Measurements from ENCODE around the gene SSBP2.

SSBP2 gene

GRCh38 chr5:81782811-81783210, 31.9 kb upstream of the SSBP2 start:
- Histone ChIP-seq H3K27ac (ENCODE audit: low read length) (no peak overlapping the region), H3K36me3 (ENCODE audit: insufficient read depth, low read depth, low read length) (no peaks in the 10 kb centered on the region), H3K9me3 (ENCODE audit: insufficient read depth, low read depth, low read length) (no peaks in the 10 kb centered on the region), H3K27me3 (ENCODE audit: insufficient read depth, low read length) (no peaks in the 10 kb centered on the region), H3K4me3 (ENCODE audit: low read length) (no peak overlapping the region), H3K9ac (ENCODE audit: low read depth, low read length) (no peak overlapping the region), H3K4me1 (ENCODE audit: insufficient read depth, low read length) (peaks cover 4% of the 10 kb centered on the region)

- Histone ChIP-seq H3K27ac (ENCODE audit: low read length) (no peak overlapping the region), H3K9me3 (ENCODE audit: insufficient read depth, low read depth, low read length) (no peaks in the 10 kb centered on the region), H3K36me3 (ENCODE audit: insufficient read depth, low read depth, low read length) (no peaks in the 10 kb centered on the region), H3K9ac (ENCODE audit: low read depth, low read length) (no peak overlapping the region), H3K27me3 (ENCODE audit: insufficient read depth, low read length) (no peaks in the 10 kb centered on the region), H3K4me1 (ENCODE audit: insufficient read depth, low read length) (no peaks in the 10 kb centered on the region), H3K4me3 (ENCODE audit: low read length) (no peak overlapping the region)
Observed at GRCh38 chr5:81779916-81780266, 29.0 kb upstream of the SSBP2 start.

DNA sequence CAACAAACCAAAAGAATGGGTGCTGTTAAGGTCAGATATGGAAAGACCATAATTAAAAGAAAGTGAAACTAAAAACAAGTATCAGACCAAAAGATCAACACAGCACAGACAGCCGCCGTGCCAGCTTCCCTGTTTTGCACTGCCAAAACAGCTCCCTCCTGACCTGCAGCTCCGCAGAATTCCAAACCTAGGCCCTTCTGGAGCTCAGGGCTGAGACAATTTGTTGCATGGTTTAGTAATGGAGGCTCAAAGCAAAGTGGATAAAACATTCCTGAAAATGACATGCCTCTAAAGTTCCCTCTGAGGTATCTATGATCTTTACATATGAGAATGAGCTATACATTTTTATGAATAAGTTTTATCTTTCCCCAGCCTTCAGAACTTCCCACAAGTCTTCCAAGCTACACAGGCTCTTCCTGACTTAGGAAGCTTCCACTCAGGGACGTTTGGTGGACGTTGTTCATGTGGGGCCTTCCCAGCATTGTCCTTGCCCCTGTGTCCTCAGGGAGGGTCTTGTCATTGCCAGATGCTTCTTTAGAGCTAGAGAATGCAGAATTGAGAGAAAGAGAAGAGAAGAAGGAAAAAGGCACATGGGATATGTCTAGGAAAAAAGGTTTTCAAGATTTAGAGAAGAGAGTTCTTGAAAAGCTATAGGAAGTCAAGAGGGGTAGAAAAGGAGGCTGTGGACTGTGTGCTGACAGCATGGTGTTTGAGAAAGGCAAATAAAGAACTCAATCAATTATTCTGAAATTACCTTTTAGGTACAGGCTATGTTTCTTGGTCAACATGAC, 28.4 kb upstream of the SSBP2 start:
- Histone ChIP-seq H3K36me3 (ENCODE audit: insufficient read depth, low read depth, low read length) (no peaks in the 10 kb centered on the region), H3K27ac (ENCODE audit: low read length) (no peak overlapping the region), H3K9me3 (ENCODE audit: insufficient read depth, low read depth, low read length) (no peaks in the 10 kb centered on the region), H3K4me3 (ENCODE audit: low read length) (no peak overlapping the region), H3K9ac (ENCODE audit: low read depth, low read length) (no peak overlapping the region), H3K4me1 (ENCODE audit: insufficient read depth, low read length) (no peaks in the 10 kb centered on the region), H3K27me3 (ENCODE audit: insufficient read depth, low read length) (no peaks in the 10 kb centered on the region)

DNA sequence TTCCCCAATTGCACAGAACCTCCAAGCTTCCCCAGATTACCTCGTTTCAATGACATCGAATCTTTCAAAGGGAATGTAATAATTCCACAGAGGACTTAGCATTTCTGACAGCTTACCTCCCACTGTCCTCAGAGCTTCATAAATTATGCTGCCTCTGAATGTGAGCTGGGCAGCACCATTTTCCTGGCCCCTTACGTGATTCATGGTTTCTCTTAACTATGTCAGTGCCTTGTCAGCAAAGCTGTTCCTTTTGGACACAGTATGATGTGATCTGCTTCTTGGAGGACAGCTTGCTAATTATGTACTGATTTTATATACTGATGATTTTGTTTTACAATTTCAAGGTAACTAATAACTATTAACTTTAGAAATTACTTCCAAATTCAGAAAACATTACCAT, 27.7 kb upstream of the SSBP2 start:
- Histone ChIP-seq H3K4me1 (ENCODE audit: insufficient read depth, low read length) (no peaks in the 10 kb centered on the region), H3K4me3 (ENCODE audit: low read length) (no peak overlapping the region), H3K27ac (ENCODE audit: low read length) (no peak overlapping the region), H3K27me3 (ENCODE audit: insufficient read depth, low read length) (no peaks in the 10 kb centered on the region), H3K9me3 (ENCODE audit: insufficient read depth, low read depth, low read length) (no peaks in the 10 kb centered on the region), H3K9ac (ENCODE audit: low read depth, low read length) (no peak overlapping the region), H3K36me3 (ENCODE audit: insufficient read depth, low read depth, low read length) (no peaks in the 10 kb centered on the region)

- no peak overlapping the region for H3K4me3 ChIP-seq (ENCODE audit: low read length)
- H3K36me3 ChIP-seq (ENCODE audit: insufficient read depth, low read depth, low read length), result no peaks in the 10 kb centered on the region
- H3K27ac ChIP-seq (ENCODE audit: low read length), result no peak overlapping the region
- H3K9me3 ChIP-seq (ENCODE audit: insufficient read depth, low read depth, low read length), result no peaks in the 10 kb centered on the region
- no peaks in the 10 kb centered on the region for H3K4me1 ChIP-seq (ENCODE audit: insufficient read depth, low read length)
- no peaks in the 10 kb centered on the region for H3K27me3 ChIP-seq (ENCODE audit: insufficient read depth, low read length)
- H3K9ac ChIP-seq (ENCODE audit: low read depth, low read length), result no peak overlapping the region
Observed at GRCh38 chr5:81776258-81776657, 25.4 kb upstream of the SSBP2 start.

DNA sequence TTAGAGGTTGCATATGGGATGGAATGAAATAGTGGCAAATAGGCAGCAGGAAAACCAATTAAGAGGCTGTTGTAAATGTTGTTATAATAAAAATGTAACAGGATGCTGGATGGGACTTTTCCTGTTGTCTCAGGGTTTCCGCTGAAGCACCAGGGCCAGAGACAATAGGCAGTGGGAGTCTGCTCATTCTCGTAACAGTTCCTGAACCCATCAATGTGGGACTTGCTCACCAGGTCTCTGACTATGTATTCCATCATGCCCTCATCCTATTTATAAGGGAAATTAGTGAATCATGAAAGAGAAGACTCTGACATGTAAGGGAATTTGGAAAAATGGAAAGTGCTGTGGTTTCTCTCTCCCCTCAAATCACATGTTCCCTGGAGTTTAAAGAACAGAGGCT, 23.5 kb upstream of the SSBP2 start:
- Histone ChIP-seq H3K36me3 (ENCODE audit: insufficient read depth, low read depth, low read length) (no peaks in the 10 kb centered on the region), H3K4me3 (ENCODE audit: low read length) (no peak overlapping the region), H3K27me3 (ENCODE audit: insufficient read depth, low read length) (no peaks in the 10 kb centered on the region), H3K27ac (ENCODE audit: low read length) (no peak overlapping the region), H3K9ac (ENCODE audit: low read depth, low read length) (no peak overlapping the region), H3K9me3 (ENCODE audit: insufficient read depth, low read depth, low read length) (no peaks in the 10 kb centered on the region), H3K4me1 (ENCODE audit: insufficient read depth, low read length) (no peaks in the 10 kb centered on the region)

- Histone ChIP-seq H3K27me3 (ENCODE audit: insufficient read depth, low read length) (no peaks in the 10 kb centered on the region), H3K9ac (ENCODE audit: low read depth, low read length) (no peak overlapping the region), H3K4me1 (ENCODE audit: insufficient read depth, low read length) (no peaks in the 10 kb centered on the region), H3K36me3 (ENCODE audit: insufficient read depth, low read depth, low read length) (no peaks in the 10 kb centered on the region), H3K27ac (ENCODE audit: low read length) (no peak overlapping the region), H3K4me3 (ENCODE audit: low read length) (no peak overlapping the region), H3K9me3 (ENCODE audit: insufficient read depth, low read depth, low read length) (no peaks in the 10 kb centered on the region)
Observed at GRCh38 chr5:81773574-81773973, 22.7 kb upstream of the SSBP2 start.

GRCh38 chr5:81773161-81773560, 22.3 kb upstream of the SSBP2 start:
- H3K36me3 ChIP-seq (ENCODE audit: insufficient read depth, low read depth, low read length), result no peaks in the 10 kb centered on the region
- no peak overlapping the region for H3K27ac ChIP-seq (ENCODE audit: low read length)
- H3K9ac ChIP-seq (ENCODE audit: low read depth, low read length), result no peak overlapping the region
- no peaks in the 10 kb centered on the region for H3K4me1 ChIP-seq (ENCODE audit: insufficient read depth, low read length)
- no peaks in the 10 kb centered on the region for H3K27me3 ChIP-seq (ENCODE audit: insufficient read depth, low read length)
- no peaks in the 10 kb centered on the region for H3K9me3 ChIP-seq (ENCODE audit: insufficient read depth, low read depth, low read length)
- no peak overlapping the region for H3K4me3 ChIP-seq (ENCODE audit: low read length)

- H3K4me1 ChIP-seq (ENCODE audit: insufficient read depth, low read length), result peaks cover 5% of the 10 kb centered on the region
- H3K27ac ChIP-seq (ENCODE audit: low read length), result no peak overlapping the region
- H3K4me3 ChIP-seq (ENCODE audit: low read length), result no peak overlapping the region
- H3K9ac ChIP-seq (ENCODE audit: low read depth, low read length), result no peak overlapping the region
- H3K9me3 ChIP-seq (ENCODE audit: insufficient read depth, low read depth, low read length), result no peaks in the 10 kb centered on the region
- H3K36me3 ChIP-seq (ENCODE audit: insufficient read depth, low read depth, low read length), result no peaks in the 10 kb centered on the region
- no peaks in the 10 kb centered on the region for H3K27me3 ChIP-seq (ENCODE audit: insufficient read depth, low read length)
Observed at GRCh38 chr5:81772488-81772887, 21.6 kb upstream of the SSBP2 start.

- H3K36me3 ChIP-seq (ENCODE audit: insufficient read depth, low read depth, low read length), result no peaks in the 10 kb centered on the region
- H3K9me3 ChIP-seq (ENCODE audit: insufficient read depth, low read depth, low read length), result no peaks in the 10 kb centered on the region
- no peaks in the 10 kb centered on the region for H3K27me3 ChIP-seq (ENCODE audit: insufficient read depth, low read length)
- H3K27ac ChIP-seq (ENCODE audit: low read length), result no peak overlapping the region
- peaks cover 6% of the 10 kb centered on the region for H3K4me1 ChIP-seq (ENCODE audit: insufficient read depth, low read length)
- H3K9ac ChIP-seq (ENCODE audit: low read depth, low read length), result no peak overlapping the region
- no peak overlapping the region for H3K4me3 ChIP-seq (ENCODE audit: low read length)
Observed at GRCh38 chr5:81768935-81769452, 18.1 kb upstream of the SSBP2 start.

GRCh38 chr5:81767938-81768337, 17.0 kb upstream of the SSBP2 start:
- Histone ChIP-seq H3K27me3 (ENCODE audit: insufficient read depth, low read length) (no peaks in the 10 kb centered on the region), H3K4me3 (ENCODE audit: low read length) (no peak overlapping the region), H3K27ac (ENCODE audit: low read length) (no peak overlapping the region), H3K36me3 (ENCODE audit: insufficient read depth, low read depth, low read length) (no peaks in the 10 kb centered on the region), H3K9me3 (ENCODE audit: insufficient read depth, low read depth, low read length) (no peaks in the 10 kb centered on the region), H3K9ac (ENCODE audit: low read depth, low read length) (no peak overlapping the region), H3K4me1 (ENCODE audit: insufficient read depth, low read length) (peaks cover 6% of the 10 kb centered on the region)

DNA sequence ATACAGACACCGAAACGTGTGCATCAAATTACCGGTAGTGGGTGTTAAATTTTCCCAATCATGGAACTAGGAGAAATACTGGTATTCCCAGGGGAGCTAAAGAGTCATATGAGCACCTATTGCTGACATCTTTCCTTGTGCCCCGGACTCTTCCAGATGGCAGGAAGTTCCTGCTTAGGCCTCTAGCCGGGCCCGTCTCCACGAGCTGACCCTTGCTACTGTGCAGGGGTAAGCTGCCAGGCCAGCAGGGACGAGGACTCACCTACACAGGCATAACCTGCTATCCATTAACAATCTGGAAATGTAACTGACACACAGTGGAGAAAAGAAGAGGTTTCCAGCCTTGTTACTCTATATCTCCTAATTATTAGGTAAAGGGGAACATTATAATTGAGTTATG, 16.2 kb upstream of the SSBP2 start:
- H3K4me3 ChIP-seq (ENCODE audit: low read length), result no peak overlapping the region
- H3K4me1 ChIP-seq (ENCODE audit: insufficient read depth, low read length), result peaks cover 6% of the 10 kb centered on the region
- no peaks in the 10 kb centered on the region for H3K27me3 ChIP-seq (ENCODE audit: insufficient read depth, low read length)
- H3K9ac ChIP-seq (ENCODE audit: low read depth, low read length), result no peak overlapping the region
- no peaks in the 10 kb centered on the region for H3K36me3 ChIP-seq (ENCODE audit: insufficient read depth, low read depth, low read length)
- no peaks in the 10 kb centered on the region for H3K9me3 ChIP-seq (ENCODE audit: insufficient read depth, low read depth, low read length)
- H3K27ac ChIP-seq (ENCODE audit: low read length), result no peak overlapping the region
